NAMALWA (cell line): ENCODE results near the gene SUB1.
"Not testable (repeated sequence)": the region's sequence is repeated elsewhere in the genome, so short reads cannot be mapped to it uniquely, and the experiment has no call there.

Source experiments
- DNase-seq: peaks from one replicate; pipeline ENCODE4 v3.0.0-alpha.2; 2015; ENCODE audit warnings: low spot score

SUB1 gene

DNA sequence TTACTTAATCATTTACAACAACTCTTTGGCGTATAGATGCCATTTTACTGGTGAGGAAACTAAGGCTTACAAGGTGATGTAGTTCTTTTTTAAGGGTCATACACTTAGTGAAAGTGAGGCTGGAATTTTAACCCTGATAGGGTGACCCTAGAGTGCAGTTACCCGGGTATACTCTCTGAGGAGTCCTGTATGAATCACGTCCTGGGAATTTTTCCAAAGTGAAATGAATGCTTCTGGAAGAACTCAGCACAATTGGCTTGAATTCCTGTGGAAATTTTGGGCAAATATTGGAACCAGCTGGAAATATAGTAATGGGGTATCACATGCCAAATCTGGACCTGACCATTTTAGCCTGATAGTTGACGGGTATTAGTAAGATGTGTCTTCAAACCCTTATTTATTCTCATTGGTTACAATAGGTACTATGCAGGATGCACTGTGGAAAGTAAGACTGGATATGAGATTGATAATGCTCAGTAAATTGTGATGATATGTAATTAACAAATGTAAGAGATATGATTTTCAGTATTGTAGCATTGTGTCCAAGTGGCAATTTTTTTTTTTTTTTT lies 14.8 kb downstream of the SUB1 start:
- DNase-seq = no peak

DNA sequence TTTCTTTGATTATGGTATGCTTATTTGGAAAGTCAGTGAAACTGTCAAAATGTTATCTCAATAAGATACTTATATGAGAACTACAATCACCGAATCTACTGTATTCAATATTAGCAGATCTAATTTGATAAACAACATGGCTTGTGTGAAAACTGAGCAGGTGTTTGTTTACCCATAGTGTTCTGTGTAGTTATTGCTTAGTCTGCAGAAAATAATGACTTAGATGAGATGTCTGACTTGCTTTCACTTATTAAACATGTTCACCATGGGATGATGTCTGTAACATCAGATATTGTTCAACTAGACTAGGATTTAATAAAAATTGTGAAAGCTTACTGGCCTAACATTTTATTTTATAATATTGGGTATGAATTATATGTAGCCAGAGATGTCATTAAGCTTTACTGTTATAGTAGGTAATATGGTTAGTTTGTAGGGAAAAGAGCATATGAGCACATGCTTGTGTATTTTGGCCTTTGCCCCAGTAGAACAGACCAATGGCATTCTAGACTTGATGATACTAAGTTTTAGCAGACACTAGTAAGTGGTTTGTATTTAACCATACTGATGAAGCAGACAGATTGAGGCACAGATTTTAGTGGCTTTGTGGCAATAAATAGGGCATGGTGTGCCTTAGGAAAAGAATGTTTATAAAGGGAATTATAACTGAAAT lies 16.4 kb downstream of the SUB1 start:
- no peak for DNase-seq

DNA sequence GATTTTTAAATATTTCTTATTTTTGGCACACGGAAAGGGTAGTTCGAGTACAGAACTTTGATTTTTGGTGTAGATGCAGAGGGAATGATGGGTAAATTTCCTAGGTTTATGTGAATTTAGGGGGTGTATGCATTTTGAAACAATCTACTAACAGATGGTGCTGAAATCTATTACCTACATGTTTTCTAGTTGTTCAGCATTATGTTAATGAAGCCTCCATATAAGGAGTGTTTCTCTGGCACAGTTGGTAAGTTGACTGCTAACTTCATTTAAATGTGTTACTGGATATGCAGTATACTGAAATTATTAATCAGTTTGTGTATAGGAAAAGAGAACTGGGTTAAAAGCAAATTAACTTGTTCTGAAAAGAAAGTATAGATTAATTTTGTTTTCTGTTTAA lies 17.5 kb downstream of the SUB1 start:
- no peak for DNase-seq

DNA sequence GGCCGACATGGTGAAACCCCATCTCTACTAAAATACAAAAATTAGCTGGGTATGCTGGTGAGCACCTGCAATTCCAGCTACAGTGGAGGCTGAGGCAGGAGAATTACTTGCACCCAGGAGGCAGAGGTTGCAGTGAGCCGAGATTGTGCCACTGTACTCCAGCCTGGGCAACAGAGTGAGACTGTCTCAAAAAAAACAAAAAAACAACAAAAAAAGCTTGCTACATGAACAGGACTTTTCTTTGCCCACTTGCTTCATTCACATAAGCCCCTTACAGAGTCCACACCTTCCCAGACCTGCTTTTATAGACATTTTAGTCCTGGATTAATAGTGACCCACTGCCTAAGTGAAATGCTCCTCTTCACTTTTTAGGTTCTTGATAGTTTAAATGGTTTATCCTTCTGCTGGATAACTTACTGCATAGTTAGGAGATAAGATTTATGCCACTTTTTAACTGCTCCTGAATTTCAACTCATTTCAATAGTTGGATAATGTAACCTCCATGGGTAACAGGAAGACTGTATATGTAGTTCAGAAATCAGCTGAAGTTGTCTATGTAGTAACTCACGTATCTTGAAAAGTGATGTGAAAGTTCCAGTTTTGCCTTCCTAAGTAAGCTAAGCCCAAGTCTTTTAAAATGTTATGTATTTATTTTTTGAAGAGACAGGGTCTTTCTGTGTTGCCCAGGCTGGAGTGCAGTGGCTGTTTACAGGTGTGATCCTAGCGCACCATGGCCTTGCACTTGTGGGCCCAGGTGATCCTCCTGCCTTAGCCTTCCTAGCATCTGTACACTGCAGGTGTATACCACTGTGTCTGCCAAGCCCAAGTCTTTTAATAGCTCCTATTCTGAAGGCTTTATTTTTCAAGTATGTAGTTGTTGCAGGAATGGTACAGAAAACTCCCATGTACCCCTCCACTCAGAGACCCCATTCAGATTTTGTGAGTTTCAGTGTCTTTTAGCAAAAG lies 19.7 kb downstream of the SUB1 start:
- DNase-seq = no peak

DNA sequence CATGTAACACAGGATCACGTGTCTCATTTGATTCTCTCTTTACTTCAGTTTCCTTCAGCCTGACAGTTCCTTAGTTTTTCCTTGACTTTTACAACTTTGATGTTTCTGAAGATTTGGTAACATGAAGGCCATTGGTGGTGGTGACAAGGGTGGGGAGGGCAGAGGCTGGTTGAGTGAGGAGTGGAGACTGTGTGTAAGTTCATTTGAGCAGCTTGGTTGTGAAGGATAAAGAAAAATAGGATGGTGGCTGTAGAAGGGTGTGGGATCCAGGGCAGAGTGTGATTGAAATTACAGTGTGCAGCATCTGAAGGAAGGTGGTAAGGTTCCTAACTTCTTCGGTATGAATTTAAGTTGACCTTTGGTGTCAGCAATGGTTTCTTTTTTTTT lies 20.4 kb downstream of the SUB1 start:
- no peak for DNase-seq

DNA sequence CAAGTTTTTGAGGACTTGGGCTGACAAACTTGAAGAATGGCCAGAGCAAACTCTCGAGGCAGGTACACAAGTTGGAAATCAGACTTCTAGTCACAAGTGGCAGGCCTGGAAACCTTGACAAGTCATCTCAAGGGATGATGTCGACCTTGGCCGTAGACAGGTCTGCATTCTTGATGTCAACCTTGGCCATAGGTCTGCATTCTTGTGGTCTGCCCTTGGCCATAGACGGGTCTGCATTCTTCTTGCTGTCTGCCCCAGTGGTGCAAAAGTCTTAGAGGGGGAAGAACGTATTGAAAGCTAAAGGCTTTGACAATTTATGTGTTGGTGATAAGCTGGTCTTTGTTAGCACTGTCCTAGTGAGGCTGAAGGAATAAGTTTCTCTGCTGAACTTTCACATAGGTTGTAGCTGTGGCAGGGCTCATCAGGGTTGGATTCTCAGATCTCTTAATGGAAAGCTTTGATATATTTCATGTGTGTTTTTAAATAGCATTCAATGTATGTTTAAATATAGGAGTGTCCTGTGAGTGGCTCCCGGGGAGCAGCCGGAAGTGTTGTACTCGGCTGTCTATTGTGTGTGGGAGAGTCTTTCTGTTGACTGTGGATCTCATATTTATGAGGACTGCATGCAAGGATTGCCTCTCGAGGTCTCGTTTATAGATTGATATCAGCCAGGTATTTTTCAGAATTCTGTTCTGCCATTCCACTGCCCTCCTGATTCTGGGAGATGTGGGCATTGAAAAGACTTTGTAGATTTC lies 27.0 kb downstream of the SUB1 start:
- no peak for DNase-seq

DNA sequence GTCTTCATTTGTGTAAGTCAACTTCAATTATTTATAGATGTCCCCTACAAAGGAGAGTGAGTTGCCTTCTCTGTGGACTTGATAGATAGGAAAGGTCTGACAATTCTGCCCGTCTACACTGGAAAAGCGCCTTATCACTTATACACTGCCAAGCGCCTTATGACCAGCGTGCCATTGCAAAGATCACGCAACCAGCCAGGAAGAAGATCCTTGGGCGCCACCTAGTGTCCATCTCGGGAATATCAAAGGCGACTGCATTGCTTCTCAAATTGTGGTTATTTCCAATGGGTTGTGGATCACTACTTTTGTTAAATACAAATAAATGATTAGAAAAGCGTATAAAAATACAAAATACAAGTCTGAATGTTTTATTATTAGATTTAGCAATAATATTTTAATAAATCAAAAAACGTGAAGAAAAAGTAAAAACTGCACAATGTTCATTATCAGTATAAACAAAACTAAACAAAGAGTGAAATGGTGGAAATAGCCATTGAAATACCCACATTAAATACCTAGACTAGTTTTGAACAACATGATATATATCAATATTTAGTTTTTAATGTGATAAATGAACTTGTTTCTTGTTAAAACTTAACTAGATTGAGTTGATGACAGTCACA lies 27.8 kb downstream of the SUB1 start:
- DNase-seq = peak; percentile 89

DNA sequence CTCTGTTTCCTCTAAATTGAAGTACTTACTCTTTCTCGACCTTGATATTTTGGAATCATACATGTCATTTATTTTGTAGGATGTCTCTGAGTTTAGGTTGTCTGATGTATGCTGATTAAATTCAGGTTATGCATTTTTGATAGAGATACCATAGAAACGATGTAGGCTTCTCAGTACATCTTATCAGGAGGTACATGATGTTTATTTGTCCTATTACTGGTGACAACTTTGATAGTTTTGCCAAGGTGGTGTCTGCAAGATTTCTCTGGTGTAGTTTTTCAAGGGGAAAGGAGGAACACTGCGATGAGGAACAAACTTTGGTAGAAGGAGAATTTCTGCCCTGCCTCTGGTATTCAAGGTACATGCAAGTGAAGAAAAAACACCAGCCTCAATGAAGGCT lies 29.9 kb downstream of the SUB1 start:
- no peak for DNase-seq

DNA sequence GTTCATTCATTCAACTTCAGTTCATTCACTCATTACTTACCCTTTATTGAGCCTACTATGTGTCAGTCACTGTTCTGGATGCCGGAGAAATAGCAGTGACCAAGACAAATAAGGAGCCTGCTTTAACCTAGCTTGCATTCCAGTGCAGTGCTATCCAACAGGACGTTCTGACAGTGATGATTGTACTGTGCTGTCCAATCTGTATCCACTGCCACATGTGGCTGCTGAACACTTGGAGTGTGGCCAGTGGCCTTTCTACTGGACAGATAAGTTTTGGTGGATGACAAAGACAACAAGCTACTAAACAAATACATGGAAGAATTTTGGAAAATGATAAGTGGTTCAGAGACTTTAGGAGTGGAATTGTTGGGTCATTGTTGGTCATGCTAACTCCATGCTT lies 33.6 kb downstream of the SUB1 start:
- DNase-seq = no peak

DNA sequence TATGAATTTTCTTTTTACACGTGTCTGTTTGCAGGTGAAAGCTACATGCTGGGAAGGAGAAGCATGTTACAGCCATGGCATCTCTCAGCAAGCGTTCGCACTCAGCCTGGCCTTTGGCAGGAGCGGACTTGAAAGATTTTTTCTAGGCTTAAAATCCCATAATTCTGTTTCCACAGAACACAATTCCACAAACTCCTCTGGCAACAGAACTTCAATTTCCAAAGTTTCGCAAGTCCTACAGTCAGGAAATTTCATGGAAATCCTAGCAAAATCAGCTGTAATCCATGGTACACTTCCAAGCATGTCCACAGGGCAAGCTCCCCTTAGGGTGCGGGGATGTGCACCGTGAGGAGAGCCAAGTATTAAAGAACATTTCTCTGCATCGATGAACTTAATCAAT lies 35.9 kb downstream of the SUB1 start:
- DNase-seq = no peak

DNA sequence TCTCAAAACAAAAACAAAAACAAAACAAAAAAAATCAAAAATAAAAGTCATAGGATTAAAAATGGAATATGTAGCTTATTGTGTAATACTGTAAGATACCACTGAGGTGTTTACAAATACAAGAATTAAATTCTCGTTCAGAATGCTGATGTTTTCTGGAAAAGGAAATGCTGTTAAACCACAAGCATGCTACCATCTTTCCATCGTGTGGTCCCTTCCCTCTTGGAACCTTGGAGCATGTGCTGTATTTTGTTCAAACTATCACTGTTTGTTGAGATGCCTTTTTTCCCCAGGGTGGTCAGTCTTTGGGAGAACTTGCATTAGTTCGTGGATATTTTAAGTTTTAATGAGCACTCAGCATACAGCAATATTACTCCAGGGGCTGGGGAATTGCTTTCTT lies 39.7 kb downstream of the SUB1 start:
- DNase-seq = no peak

DNA sequence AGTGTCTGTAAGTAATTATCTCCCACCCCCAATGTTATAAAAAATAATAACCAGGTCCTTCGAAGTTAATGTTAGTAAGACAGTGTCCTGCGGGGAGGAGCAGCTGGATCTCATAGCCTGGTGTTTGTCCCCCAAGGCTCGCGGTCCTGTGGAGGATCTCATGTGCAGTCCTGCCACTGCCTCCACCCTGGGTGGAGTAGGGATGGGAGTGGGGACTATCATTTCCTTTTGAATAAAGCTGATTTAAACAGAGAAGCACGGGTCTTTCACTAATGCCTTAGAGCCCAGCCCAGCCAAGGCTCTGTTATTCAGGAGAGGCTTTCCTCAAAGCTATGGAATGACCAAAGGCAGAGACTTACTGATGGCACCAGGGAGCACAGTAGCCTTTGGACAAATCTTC lies 40.2 kb downstream of the SUB1 start:
- no peak for DNase-seq

DNA sequence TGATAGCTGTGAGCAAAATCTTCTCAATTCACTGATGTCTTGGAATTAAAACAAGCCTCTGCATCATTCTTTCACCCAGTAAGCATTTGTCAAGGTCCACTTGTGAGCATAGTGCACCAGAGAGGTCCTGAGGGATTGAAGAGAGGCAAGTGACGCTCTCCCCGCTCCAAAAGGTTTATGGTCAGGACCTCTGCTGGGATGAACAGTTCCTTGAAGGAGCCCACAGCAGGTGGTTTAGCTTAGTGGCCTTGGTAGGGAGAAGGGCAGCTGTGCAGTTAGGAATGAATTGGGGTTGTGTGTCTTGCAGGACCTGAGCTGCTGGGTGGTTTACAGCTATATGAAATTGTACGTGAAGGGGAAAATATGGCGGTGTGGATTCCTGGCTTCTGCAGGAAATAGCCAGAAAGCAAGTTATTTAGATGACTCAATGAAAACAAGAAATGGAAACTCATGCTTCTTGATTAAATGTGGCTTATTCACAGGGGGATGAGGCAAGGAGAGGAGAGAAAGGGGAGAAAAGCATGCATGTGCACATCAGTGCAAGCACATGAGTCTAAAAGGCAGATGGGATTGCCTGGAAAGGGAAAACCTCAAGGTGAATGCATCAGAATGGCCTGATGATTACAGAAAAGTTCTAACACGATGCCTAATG lies 42.0 kb downstream of the SUB1 start:
- DNase-seq = no peak

DNA sequence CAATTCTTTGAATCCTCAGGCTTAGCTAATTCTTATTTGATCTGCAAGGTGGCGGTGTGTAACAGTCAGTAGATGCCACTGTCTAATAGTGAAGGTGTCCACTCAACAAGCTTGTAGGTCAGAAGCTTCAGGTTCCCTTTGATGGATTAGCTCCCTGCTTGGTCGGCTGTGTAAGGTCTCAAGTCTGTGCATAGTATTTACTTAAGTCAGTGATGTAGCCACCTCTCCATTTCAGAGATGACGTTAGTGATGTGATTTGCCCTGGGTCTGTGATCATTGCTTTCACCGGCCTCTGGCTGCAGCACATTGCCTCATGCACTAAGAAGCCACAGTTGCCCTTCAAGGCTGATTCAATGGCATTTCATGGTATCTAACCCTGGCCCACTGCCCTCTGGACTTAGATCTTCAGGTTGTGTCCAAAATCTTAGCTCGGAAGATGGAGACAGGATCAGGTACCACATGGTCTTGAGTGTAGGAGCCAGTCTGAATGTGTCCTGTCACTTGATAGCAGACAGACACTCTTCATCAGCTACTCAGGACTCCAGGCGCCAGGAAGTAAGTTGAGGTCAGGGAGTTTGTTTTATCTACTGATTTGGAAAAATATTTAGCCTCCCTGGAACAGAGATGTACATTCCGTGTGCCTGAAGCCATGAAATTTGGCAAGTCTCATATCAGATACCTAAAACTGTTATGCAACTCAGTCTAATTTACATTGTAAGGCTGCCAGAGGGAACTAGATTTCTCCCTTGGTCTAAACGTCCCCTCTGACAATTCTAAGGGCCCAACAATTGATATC lies 42.9 kb downstream of the SUB1 start:
- no peak for DNase-seq

DNA sequence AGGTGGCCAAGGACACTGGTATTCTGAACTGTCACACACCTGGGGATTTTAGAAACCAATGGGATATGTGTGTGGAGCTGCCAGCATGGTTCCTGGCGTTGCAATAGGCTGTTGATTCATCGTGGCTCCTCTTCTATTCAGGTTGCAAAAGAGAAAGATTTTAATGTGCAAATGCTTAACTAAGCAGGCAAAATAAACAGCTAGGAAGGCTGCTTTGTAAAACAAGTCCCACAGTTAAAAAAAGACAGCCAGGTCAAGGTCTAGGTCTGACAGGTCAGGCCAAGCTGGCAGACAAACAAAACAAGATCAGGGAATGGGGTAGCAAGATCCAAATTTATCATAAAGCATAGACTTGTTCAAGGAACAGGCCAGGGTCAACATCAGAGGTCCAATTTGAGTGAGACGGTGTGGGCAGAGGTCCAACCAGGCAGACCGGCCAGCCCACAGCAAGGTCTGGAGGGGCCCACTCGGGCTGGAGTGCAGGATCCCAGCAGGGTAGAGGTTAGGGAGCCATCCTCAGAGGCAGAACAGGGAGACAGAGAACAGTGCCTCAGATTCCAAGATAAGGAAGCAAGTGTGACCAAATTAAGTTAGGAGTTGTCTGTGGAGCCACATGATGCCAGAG lies 45.6 kb downstream of the SUB1 start:
- no peak for DNase-seq

DNA sequence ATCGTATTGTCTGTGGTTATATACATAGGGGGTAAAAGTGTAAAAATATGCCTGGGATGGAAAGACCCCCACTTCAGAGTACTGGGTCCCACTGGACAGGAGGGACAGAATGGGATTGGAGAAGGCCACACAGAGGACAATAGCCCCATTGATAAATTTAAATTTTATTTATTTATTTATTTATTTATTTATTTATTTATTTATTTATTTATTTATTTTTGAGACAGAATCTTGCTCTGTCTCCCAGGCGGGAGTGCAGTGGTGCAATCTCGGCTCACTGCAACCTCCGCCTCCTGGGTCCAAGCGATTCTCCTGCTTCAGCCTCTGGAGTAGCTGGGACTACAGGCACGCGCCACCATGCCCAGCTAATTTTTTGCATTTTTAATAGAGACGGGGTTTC lies 47.7 kb downstream of the SUB1 start:
- not testable (repeated sequence) for DNase-seq

DNA sequence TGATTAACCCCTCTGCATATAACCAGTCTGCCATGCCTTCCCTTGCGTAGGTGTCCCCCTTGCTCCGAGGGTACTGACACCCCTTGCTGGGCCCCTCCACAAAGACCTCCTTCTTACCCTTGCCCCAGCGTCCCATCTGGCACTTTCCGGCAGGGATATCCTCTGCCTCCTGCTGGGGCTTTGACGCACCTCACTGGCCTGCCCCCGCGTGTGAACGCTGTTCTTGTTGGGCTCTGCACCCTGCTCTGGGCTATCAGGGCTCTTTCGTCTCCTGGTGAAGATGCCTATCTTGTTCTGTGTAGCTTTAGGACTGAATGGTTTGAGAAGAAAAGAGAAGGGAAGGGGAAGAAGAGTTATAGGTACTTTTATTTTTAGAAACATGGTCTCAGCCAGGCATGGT lies 53.0 kb downstream of the SUB1 start:
- DNase-seq = no peak

DNA sequence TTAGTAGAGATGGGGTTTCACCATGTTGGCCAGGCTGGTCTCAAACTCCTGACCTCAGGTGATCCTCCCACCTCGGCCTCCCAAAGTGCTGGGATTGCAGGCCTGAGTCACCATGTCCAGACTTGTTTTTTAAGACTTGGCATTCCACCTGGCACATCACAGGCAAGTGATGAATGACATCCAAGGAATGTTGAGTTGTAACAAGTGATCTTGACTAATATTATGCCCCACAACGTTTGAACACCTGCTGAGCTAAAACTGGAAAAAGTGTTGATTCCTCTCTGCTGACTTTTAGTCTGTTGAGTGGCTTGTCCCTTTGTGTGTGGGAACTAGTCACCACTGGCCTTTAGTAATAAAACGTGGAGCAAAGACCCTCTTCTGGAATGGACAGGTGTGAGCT lies 54.6 kb downstream of the SUB1 start:
- DNase-seq = no peak

DNA sequence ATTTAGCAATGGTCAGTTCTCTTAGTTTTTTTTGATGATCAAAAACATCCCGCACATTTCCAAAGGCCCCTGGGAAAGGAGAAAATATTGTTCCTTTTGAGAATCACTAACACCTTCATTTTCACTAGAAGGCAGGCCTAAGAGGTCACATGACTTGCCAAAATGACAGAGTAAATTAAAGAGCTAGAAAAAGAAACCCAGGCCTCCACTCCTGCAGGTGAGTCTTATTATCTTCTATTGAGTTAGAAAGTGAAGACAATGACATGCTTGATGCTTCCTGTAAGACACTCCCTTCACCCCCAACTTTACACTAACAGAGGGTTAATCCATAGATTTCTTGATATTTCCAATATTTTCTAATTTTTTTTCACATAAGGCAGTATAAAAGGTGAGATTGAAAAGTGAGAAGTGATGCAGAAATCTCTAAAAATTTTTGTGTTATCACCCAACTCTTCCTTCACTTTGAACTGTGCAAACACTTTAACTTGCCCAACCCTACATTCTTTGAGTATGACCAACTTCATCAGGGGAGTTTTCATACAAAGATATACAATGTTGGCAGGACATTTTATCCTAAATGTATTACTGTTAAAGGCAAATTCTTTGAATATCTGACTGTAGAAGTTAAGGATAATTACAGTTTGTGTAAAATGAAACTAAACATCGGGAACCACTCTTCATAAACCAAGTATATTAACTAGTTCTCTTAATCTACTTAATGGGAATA lies 57.1 kb downstream of the SUB1 start:
- DNase-seq = no peak

DNA sequence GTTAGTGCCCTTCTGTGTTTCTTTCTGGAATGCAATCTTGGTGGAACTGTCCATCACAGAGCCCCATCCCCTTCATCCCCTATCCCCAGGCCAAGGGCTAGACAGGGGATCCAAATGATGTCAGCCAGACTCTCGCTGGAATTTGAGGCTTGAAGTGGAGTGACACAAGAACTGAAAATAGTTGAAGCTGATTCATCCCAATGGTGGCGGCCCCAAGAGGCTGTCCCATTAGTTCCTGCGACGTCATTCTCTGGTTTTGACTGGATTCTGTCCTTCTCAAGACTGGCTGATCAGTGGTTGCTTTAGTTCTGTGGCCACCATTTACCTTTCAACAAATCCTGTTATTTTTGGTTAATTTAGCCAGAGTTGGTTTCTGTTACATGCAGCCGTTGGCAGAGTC lies 59.9 kb downstream of the SUB1 start:
- DNase-seq = no peak
